GM21737 (cell line): Measurements from ENCODE around the gene XKR8.
"Not testable (repeated sequence)": the region's sequence is repeated elsewhere in the genome, so short reads cannot be mapped to it uniquely, and the experiment has no call there.

ENCODE experiments used
- ATAC-seq: cut with Tn5 transposase; IDR thresholded peaks from one replicate; pipeline ENCODE4 v1.9.1; 2021; ENCODE audit warnings: mild to moderate bottlenecking, moderate library complexity; ENCODE audit not compliant: unreplicated experiment

XKR8 gene

DNA sequence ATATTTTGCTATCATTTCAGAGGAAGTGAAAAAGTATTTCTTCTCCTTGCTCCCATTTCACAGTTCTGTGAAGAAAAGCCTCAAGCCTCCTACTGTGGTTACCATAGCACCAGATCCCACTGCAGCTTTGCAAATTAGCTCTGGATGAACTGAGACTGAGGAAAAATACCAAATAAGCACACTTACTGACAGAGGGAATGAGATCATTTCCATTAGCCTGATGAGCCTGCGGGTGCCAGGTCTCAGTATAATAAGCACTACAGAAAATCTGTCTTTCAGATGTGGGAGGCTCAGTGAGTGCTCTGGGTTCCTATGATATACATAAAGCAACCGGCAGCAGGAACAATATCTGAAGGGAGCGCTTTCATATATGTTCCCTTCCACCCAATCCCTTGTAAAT, 21.4 kb downstream of the XKR8 start:
- ATAC-seq, result no peak

DNA sequence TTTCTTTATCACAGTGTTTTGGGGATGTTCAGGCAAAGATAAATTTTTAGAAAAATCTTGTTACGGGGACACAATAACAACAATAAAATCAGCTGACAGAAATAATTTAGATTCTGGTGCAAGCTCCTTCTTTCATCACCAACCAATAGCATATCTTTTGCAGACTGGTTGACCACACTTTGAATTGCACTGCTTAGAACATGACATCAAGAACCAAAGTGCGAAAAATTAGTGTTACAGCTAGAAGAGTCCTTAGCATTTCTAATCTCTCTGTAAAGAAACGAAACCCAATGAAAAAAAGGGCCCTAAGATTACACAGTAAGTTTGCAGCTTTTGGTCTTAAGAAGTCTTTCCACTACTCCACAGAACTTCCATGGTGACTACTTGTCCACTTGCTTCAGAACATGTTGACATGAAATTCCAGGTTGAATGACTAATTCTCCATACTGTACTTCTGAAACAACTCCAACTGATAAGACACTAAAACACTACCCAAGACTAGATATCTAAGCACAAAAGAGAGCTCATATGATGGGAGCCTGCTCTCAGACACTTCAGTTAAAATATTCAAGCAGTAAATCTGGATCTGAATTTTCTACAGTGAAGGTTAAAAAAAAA, 31.3 kb downstream of the XKR8 start:
- ATAC-seq, result no peak

DNA sequence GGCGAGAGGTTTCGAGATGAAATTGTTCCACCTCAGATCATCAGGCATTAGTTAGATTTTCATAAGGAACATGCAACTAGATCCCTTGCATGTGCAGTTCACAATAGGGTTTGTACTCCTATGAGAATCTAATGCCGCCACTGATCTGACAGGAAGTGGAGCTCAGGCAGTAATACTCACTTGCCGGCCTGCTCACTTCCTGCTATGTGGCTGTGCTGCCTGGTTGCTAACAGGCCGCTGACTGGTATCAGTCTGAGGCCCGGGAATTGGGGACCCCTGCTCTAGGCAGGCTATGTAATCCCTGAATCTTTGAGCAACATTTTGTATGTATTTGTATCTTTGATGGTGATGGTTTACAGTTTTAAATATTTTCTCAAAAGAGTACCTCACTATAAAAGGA, 32.5 kb downstream of the XKR8 start:
- no peak for ATAC-seq

DNA sequence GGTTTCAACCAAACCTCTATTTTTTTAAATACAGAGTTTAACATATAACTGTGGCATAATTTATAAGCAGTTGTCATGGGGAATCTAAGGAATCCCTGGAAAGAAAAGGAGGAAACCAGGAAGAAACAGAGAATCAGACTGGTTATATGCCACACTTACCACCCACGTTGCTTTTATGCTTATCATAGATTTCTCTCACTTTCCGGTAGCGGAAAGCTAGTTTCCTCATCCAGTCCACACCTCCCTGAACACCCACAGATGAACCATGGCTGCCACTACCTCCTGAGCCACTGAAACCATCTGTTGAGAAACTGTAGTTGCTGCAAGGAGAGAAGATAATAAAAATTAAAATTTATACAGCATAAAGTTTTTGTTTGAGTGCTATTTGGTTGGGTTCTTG, 33.5 kb downstream of the XKR8 start:
- ATAC-seq, result no peak

DNA sequence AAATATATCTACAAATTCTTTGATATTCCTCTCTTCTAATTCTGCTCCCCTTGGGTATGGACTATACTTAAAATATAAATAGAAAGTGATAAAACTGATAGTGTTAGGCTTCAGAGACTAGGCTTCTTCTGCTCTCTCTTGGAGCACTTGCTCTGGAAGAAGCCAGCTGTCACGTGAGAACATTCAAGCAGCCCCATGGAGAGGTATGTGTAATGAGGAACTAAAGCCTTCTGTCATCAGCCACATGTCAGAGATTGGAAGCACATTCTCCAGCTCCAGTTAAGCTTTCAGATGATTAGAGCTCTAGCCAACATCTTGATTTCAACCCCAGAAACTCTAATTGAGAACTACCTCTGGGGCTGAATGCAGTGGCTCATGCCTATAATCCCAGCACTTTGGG, 34.3 kb downstream of the XKR8 start:
- no peak for ATAC-seq

DNA sequence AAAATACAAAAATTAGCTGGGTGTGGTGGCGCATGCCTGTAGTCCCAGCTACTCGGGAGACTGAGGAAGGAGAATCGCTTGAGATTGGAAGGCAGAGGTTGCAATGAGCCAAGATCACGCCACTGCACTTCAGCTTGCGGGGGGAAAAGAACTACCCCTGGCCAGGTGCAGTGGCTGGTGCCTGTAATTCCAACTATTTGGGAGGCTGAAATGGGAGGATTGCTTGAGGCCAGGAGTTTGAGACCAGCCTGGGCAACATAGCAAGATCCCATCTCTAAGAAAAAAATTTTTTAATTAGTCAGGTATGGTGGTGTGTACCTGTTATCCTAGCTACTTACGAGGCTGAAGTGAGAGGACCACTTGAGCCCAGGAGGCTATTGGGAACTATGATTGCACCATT, 34.8 kb downstream of the XKR8 start:
- not testable (repeated sequence) for ATAC-seq

DNA sequence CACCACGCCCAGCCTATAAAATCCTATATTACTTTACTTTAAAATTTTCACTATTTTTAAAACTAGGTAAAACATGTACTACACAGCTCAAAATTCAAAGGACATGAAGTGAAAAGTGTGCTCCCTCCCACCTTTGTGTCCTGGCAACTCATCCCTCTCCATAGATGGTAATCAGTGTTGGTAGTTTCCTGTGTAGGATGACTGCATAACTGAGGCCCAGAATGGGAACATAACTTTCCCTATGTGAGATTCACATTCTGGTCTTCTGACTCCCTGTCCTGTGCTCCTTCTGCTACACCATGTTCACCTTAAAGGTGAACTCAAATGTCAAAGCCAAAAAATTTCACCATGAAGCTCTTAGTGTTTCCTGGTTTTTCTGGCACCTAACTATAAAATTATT, 39.3 kb downstream of the XKR8 start:
- ATAC-seq, result no peak

DNA sequence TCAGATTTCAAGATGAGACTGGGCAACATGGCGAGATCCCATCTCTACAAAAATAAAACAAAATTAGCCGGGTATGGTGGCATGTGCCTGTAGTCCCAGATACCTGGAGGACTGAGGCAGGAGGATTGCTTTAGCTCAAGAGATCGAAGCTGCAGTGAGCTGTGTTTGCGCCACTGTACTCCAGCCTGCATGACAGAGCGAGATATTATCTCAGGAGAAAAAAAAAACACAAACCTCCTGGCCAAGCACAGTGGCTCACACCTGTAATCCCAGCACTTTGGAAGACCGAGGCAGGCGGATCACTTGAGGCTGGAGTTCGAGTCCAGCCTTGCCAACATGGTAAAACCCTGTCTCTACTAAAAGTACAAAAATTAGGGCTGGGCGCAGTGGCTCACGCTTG, 42.8 kb downstream of the XKR8 start:
- ATAC-seq, result no peak

DNA sequence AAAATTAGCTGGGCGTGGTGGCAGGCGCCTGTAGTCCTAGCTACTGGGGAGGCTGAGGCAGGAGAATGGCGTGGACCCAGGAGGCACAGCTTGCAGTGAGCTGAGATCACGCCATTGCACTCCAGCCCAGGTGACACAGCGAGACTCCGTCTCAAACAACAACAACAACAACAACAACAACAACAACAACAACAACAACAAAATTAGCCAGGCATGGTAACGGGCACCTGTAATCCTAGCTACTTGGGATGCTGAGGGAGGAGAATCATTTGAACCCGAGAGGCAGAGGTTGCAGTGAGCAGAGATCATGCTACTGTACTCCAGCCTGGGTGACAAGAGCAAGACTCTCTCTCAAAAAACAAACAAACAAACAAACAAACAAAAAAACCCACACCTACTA, 43.3 kb downstream of the XKR8 start:
- not testable (repeated sequence) for ATAC-seq

DNA sequence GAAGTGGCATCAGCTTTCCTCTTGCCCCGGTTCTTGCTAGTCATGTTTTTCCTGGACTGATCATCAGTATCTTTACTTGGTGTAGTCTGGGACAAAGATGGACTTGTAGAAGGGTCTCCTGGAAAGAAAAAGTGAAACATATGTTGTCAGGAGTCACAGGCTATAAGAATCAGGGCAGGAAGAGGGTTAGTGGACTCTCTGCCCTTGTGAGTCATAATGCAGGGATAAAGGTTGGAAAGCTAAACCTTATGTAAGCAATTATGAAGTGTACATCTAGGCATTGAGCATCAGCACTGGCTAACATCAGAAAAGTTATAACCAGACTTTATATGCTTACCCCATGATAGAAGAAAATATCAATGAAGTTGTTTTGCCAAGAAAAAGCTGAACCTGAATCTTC, 51.2 kb downstream of the XKR8 start:
- no peak for ATAC-seq
